Body of pancreas (tissue), 4 donors: ENCODE results near the gene ERI2. TPM values are rescaled to one million over a fixed set of nuclear protein-coding genes. Genes with fewer than 3 reads are reported as not detected.
"Not testable (repeated sequence)": the region's sequence is repeated elsewhere in the genome, so short reads cannot be mapped to it uniquely, and the experiment has no call there.

ENCODE experiments used
- ATAC-seq: fragments of 150-250 bp; one replicate; pipeline ENCODE4 v1.9.1; 2016
- DNase-seq, 4 donors: peaks; one replicate each; pipeline ENCODE4 v3.0.0-alpha.2; 2019
- H3K27ac ChIP-seq, 4 donors: fragments of 200-600 bp; sonication (generic); 1 replicate in 3 of 4; 2 replicates in 1 of 4; pipeline versions ENCODE4 v1.5.1 to v1.6.1; 2016 to 2019; ENCODE audit warnings: mild to moderate bottlenecking in 1 of 4, mixed read lengths in 1 of 4, moderate library complexity in 1 of 4
- H3K27me3 ChIP-seq, 2 donors: fragments of 200-600 bp; sonication (generic); one replicate each; pipeline ENCODE4 v1.6.0; 2016; ENCODE audit warnings: mild to moderate bottlenecking in 1 of 2
- H3K36me3 ChIP-seq, 2 donors: fragments of 200-600 bp; sonication (generic); replicated peaks in 1 of 2; 2 replicates each; pipeline ENCODE4 v1.5.1; 2016; ENCODE audit warnings: low read depth in 2 of 2; ENCODE audit not compliant: insufficient read depth in 1 of 2
- H3K4me1 ChIP-seq: fragments of 200-600 bp; sonication (generic); one replicate; pipeline ENCODE4 v1.6.0; 2016
- H3K4me3 ChIP-seq, 2 donors: fragments of 200-600 bp; sonication (generic); 1 replicate in 1 of 2; 2 replicates in 1 of 2; pipeline ENCODE4 v1.5.1; 2016 to 2019
- H3K9me3 ChIP-seq, 3 donors: fragments of 200-600 bp; sonication (generic); 1 replicate in 2 of 3; 2 replicates in 1 of 3; pipeline ENCODE4 v1.5.1; 2016
- POLR2A ChIP-seq, 3 donors: fragments of 450-650 bp; IDR thresholded peaks; one replicate each; pipeline ENCODE4 v1.6.1; 2016; ENCODE audit warnings: antibody characterized with exemption in 3 of 3, mild to moderate bottlenecking in 2 of 3
- WGBS, 2 donors: methylation state at CpG; one replicate each; pipeline ENCODE4 v1.1.5; 2017; 5-methylcytosine and 5-hydroxymethylcytosine counted together
- intact Hi-C: fragments of 100-400 bp; cut with DNase I; formaldehyde crosslinking; loops from one replicate; pipeline ENCODE4 v1.15.1; 2023
- total RNA-seq, 2 donors: library from RNA; depleted of rRNA; stranded (reverse); fragments of >200 nt; gene quantifications; one replicate each; pipeline ENCODE4 v1.1.0, GENCODE V29; 2016
- TF ChIP-seq, protein P1 (sequence below), 7 experiments: fragments of 450-650 bp in 4 of 7; fragments of 200-600 bp in 3 of 7; sonication (generic) in 3 of 7; IDR thresholded peaks; one replicate each; pipeline ENCODE4 v1.5.1; 2016 to 2019; ENCODE audit warnings: antibody characterized with exemption in 7 of 7

ERI2 gene
- total RNA-seq, 2 donors from 2014 or later = 13.2 to 16.3 TPM

- WGBS, 2 donors = 92 to 94% methylated on average over 5 of the region's 5 CpGs
- Histone ChIP-seq H3K4me1 (peaks cover 30% of the 10 kb centered on the region), H3K9me3 (no peaks in the 10 kb centered on the region), H3K4me3 (no peak overlapping the region), H3K27ac (no peak overlapping the region), H3K27me3 (no peaks in the 10 kb centered on the region), H3K36me3 (no peaks in the 10 kb centered on the region)
- no peak for DNase-seq
- no peak for TF ChIP-seq POLR2A (IDR thresholded peaks at IDR 0.05)
- ATAC-seq = no peak
- intact Hi-C loops = no loop called here
These were observed 40.0 kb downstream of the ERI2 start for GRCh38 chr16:20766294-20766693.

DNA sequence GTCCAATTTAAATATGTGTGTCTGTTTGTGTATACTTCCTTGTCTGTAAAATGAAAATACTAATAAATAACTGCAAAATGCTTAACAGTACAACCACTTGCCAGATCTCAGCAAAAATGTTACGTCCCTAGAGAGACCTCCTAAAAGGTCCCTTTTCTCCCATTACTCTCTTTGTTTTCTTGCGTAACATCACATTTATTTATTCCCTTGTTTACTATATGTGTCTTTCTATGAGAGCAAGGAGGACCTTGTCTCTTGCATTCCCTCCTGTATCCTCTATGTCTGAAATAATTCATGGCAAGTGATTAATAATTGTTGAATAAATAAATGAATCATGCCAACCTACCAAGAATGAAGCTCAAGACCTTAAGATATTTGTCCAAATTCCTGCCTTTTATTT, 40.5 kb downstream of the ERI2 start:
- 95 to 97% methylated on average over 2 of the region's 2 CpGs for WGBS, 2 donors

DNA sequence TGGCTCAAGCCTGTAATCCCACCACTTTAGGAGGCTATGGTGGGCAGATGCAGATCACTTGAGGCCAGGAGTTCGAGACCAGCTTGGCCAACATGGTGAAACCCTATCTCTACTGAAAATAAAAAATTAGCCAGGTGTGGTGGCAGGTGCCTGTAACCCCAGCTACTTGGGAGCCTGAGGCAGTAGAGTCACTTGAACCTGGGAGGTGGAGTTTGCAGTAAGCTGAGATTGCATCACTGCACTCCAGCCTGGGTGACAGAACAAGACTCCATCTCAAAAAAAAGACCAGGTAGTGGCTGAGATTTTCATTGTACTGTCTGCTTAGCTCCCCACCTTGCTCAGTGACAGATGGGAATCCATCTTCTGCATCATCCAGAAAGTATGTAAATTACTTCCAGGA, 41.8 kb downstream of the ERI2 start:
- Histone ChIP-seq H3K4me1 (peaks cover 30% of the 10 kb centered on the region), H3K27ac (peak overlapping the region in 2 of 4 donors; percentile 67 to 91)
- DNase-seq, H3K27me3 ChIP-seq, H3K9me3 ChIP-seq, H3K36me3 ChIP-seq, H3K4me3 ChIP-seq, intact Hi-C loops, ATAC-seq: not testable (repeated sequence)
- WGBS, 2 donors = 32 to 59% methylated on average over 1 of the region's 1 CpG

More for the DNA sequence above, 40.5 kb downstream of the ERI2 start:
- intact Hi-C loops = no loop called here
- Histone ChIP-seq H3K4me1 (peaks cover 30% of the 10 kb centered on the region), H3K36me3 (no peaks in the 10 kb centered on the region), H3K27ac (no peak overlapping the region), H3K27me3 (no peaks in the 10 kb centered on the region), H3K9me3 (no peaks in the 10 kb centered on the region), H3K4me3 (no peak overlapping the region)
- TF ChIP-seq POLR2A (IDR thresholded peaks at IDR 0.05) = no peak
- TF ChIP-seq, protein P1, sequence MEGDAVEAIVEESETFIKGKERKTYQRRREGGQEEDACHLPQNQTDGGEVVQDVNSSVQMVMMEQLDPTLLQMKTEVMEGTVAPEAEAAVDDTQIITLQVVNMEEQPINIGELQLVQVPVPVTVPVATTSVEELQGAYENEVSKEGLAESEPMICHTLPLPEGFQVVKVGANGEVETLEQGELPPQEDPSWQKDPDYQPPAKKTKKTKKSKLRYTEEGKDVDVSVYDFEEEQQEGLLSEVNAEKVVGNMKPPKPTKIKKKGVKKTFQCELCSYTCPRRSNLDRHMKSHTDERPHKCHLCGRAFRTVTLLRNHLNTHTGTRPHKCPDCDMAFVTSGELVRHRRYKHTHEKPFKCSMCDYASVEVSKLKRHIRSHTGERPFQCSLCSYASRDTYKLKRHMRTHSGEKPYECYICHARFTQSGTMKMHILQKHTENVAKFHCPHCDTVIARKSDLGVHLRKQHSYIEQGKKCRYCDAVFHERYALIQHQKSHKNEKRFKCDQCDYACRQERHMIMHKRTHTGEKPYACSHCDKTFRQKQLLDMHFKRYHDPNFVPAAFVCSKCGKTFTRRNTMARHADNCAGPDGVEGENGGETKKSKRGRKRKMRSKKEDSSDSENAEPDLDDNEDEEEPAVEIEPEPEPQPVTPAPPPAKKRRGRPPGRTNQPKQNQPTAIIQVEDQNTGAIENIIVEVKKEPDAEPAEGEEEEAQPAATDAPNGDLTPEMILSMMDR (IDR thresholded peaks at IDR 0.05) = no peak
- DNase-seq (no peak), ATAC-seq (no peak)

- H3K36me3 ChIP-seq = no peaks in the 10 kb centered on the region
- DNase-seq = peak; percentile 81 to 95 (median 88)
- H3K27ac ChIP-seq = peak within 1 kb of the TSS; percentile 65 to 91 (median 76)
- H3K27me3 ChIP-seq = no peaks in the 10 kb centered on the region
- H3K4me3 ChIP-seq = peak within 1 kb of the TSS in 1 of 2 donors; percentile 8
- 4 to 5% methylated on average over 10 of the region's 10 CpGs for WGBS, 2 donors
- peak; percentile 98 for ATAC-seq
- no peaks in the 10 kb centered on the region for H3K9me3 ChIP-seq
- intact Hi-C loops = no loop called here
- peaks cover 30% of the 10 kb centered on the region for H3K4me1 ChIP-seq
- TF ChIP-seq, protein P1 (IDR thresholded peaks at IDR 0.05) = no peak
- TF ChIP-seq POLR2A (IDR thresholded peaks at IDR 0.05) = peak in 2 of 3 donors; percentile 61 to 68
These were observed 42.6 kb downstream of the ERI2 start, which contains the start of gene ACSM3 for GRCh38 chr16:20763461-20764232. TSS of gene ACSM3 (plus strand) at chr16:20764014. CDS start at chr16:20770035, 6,021 bp downstream.

DNA sequence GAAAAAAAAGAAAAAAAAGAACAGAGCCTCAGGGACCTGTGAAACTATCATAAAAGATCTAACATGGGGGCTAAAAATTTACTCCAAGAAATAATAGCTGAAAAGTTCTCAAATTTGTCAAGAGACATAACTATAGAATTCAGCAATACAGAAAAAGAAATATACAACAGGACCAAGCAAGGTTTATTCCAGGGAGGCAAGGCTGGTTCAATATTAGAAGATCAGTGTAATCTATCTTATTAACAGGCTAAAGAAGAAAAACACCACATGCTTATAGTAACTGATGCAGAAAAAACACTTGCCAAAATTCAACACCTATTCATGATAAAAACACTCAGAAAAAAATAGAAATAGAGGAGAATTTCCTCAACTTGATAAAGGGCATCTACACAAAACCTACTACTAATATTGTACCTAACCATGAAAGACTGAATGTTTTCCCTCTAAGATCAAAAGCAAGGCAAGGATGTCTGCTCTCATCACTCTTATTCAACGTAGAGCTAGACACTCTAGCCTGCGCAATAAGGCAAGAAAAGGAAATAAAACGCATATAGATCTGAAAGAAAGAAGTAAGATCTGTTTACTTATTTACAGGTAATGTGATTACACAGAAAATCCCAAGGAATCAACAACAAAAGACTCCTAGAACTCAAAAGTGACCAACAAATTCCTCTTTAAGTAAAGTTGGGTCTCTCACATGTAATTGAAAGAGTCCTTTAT, 43.7 kb downstream of the ERI2 start:
- Histone ChIP-seq H3K27ac (peak overlapping the region in 3 of 4 donors; percentile 67 to 91 (median 86)), H3K4me1 (peaks cover 30% of the 10 kb centered on the region), H3K36me3 (no peaks in the 10 kb centered on the region), H3K9me3 (no peaks in the 10 kb centered on the region), H3K4me3 (no peak overlapping the region), H3K27me3 (no peaks in the 10 kb centered on the region)
- no peak for ATAC-seq
- WGBS, 2 donors = 84% methylated on average over 3 of the region's 3 CpGs
- no peak for DNase-seq
- intact Hi-C loops = no loop called here
- TF ChIP-seq POLR2A (IDR thresholded peaks at IDR 0.05) = no peak
- TF ChIP-seq, protein P1 (IDR thresholded peaks at IDR 0.05) = no peak
